Thoracic aorta (tissue), 2 donors: ENCODE measurements around the gene TRPV6. TPM values are rescaled to one million over a fixed set of nuclear protein-coding genes. Genes with fewer than 3 reads are reported as not detected.

ENCODE experiments used
- ATAC-seq: fragments of 150-250 bp; one replicate; pipeline ENCODE4 v1.8.0; 2017; ENCODE audit warnings: low read depth; ENCODE audit not compliant: insufficient number of reproducible peaks, low FRiP score
- DNase-seq: peaks from one replicate; pipeline ENCODE4 v3.0.0-alpha.2; 2020; ENCODE audit warnings: low spot score
- H3K27ac ChIP-seq, 2 donors: fragments of 200-600 bp; sonication (generic); 1 replicate in 1 of 2; 2 replicates in 1 of 2; pipeline ENCODE4 v1.5.1; 2016; ENCODE audit warnings: mild to moderate bottlenecking in 2 of 2, moderate library complexity in 2 of 2
- H3K27me3 ChIP-seq: fragments of 200-600 bp; sonication (generic); replicated peaks from 2 replicates; pipeline ENCODE4 v1.6.0; 2016; ENCODE audit warnings: mild to moderate bottlenecking; ENCODE audit not compliant: insufficient read depth
- H3K36me3 ChIP-seq: fragments of 200-600 bp; sonication (generic); one replicate; pipeline ENCODE4 v1.5.1; 2016
- H3K4me1 ChIP-seq, 2 donors: fragments of 200-600 bp; sonication (generic); 1 replicate in 1 of 2; 2 replicates in 1 of 2; pipeline versions ENCODE4 v1.5.1 to v1.6.0; 2016; ENCODE audit warnings: low read depth in 2 of 2, mild to moderate bottlenecking in 1 of 2; ENCODE audit not compliant: control insufficient read depth in 1 of 2
- H3K4me3 ChIP-seq: fragments of 200-600 bp; sonication (generic); 2 replicates; pipeline ENCODE4 v1.5.1; 2016; ENCODE audit warnings: mild to moderate bottlenecking
- H3K9me3 ChIP-seq: fragments of 200-600 bp; sonication (generic); 2 replicates; pipeline ENCODE4 v1.5.1; 2016
- CTCF ChIP-seq: fragments of 200-600 bp; sonication (generic); IDR thresholded peaks from one replicate; pipeline ENCODE4 v1.5.1; 2019; ENCODE audit warnings: antibody characterized with exemption
- total RNA-seq, 2 donors: library from RNA; depleted of rRNA; stranded (reverse); fragments of >200 nt; gene quantifications; one replicate each; pipeline versions ENCODE4 v1.1.0 to v1.2.3, GENCODE V29; 2016

The TRPV6 gene
- total RNA-seq, 2 donors from 2014 or later = not detected

GRCh38 chr7:142868188-142868985 lies 17.2 kb downstream of the TRPV6 start:
- H3K4me1 ChIP-seq = no peaks in the 10 kb centered on the region
- DNase-seq (no peak), ATAC-seq (no peak)
- no peaks in the 10 kb centered on the region for H3K27me3 ChIP-seq
- H3K36me3 ChIP-seq = peaks cover 11% of the 10 kb centered on the region
- no peaks in the 10 kb centered on the region for H3K9me3 ChIP-seq
- no peak for TF ChIP-seq CTCF
- no peak overlapping the region for H3K4me3 ChIP-seq
- no peak overlapping the region for H3K27ac ChIP-seq

- H3K4me3 ChIP-seq = no peak overlapping the region
- no peaks in the 10 kb centered on the region for H3K9me3 ChIP-seq
- H3K27ac ChIP-seq = no peak overlapping the region
- peaks cover 11% of the 10 kb centered on the region for H3K36me3 ChIP-seq
- H3K27me3 ChIP-seq = no peaks in the 10 kb centered on the region
- DNase-seq (no peak), ATAC-seq (no peak)
- H3K4me1 ChIP-seq = no peaks in the 10 kb centered on the region
- TF ChIP-seq CTCF = no peak
These were observed 18.0 kb downstream of the TRPV6 start for GRCh38 chr7:142867398-142868187.

- H3K36me3 ChIP-seq = peaks cover 13% of the 10 kb centered on the region
- no peak for TF ChIP-seq CTCF
- no peak overlapping the region for H3K4me3 ChIP-seq
- DNase-seq = no peak
- no peak overlapping the region for H3K27ac ChIP-seq
- no peaks in the 10 kb centered on the region for H3K27me3 ChIP-seq
- no peaks in the 10 kb centered on the region for H3K9me3 ChIP-seq
- H3K4me1 ChIP-seq = no peaks in the 10 kb centered on the region
- ATAC-seq = no peak
These were observed 18.5 kb downstream of the TRPV6 start for GRCh38 chr7:142867097-142867378.

GRCh38 chr7:142866361-142867096 lies 19.0 kb downstream of the TRPV6 start:
- DNase-seq (no peak), ATAC-seq (no peak)
- Histone ChIP-seq H3K36me3 (peaks cover 14% of the 10 kb centered on the region), H3K27ac (no peak overlapping the region), H3K27me3 (no peaks in the 10 kb centered on the region), H3K4me1 (no peaks in the 10 kb centered on the region), H3K4me3 (no peak overlapping the region), H3K9me3 (no peaks in the 10 kb centered on the region)
- TF ChIP-seq CTCF = peak; percentile 44

GRCh38 chr7:142865766-142866165 lies 19.8 kb downstream of the TRPV6 start:
- DNase-seq (no peak), ATAC-seq (no peak)
- H3K4me3 ChIP-seq = no peak overlapping the region
- no peaks in the 10 kb centered on the region for H3K9me3 ChIP-seq
- TF ChIP-seq CTCF = no peak
- no peak overlapping the region for H3K27ac ChIP-seq
- H3K27me3 ChIP-seq = no peaks in the 10 kb centered on the region
- no peaks in the 10 kb centered on the region for H3K4me1 ChIP-seq
- peaks cover 14% of the 10 kb centered on the region for H3K36me3 ChIP-seq
